A673 (cell line): ENCODE data around the gene PRSS8.

Experiments used
- EZH2 ChIP-seq: fragments of 200-600 bp; sonication (generic); IDR thresholded peaks from 2 replicates; pipeline ENCODE4 v1.6.1; 2017; ENCODE audit warnings: borderline replicate concordance, low read depth, mild to moderate bottlenecking, mixed read lengths, antibody characterized with exemption, low read length; ENCODE audit not compliant: poor library complexity, severe bottlenecking
- TF ChIP-seq, protein P1 (sequence below): fragments of 300-800, 200-600 bp; sonication (generic); conservative IDR thresholded peaks from 2 replicates; pipeline ENCODE4 v1.5.1; 2017; ENCODE audit warnings: low read depth, mild to moderate bottlenecking, antibody characterized with exemption, low read length, moderate library complexity, mixed read lengths

- TF ChIP-seq, protein P1, sequence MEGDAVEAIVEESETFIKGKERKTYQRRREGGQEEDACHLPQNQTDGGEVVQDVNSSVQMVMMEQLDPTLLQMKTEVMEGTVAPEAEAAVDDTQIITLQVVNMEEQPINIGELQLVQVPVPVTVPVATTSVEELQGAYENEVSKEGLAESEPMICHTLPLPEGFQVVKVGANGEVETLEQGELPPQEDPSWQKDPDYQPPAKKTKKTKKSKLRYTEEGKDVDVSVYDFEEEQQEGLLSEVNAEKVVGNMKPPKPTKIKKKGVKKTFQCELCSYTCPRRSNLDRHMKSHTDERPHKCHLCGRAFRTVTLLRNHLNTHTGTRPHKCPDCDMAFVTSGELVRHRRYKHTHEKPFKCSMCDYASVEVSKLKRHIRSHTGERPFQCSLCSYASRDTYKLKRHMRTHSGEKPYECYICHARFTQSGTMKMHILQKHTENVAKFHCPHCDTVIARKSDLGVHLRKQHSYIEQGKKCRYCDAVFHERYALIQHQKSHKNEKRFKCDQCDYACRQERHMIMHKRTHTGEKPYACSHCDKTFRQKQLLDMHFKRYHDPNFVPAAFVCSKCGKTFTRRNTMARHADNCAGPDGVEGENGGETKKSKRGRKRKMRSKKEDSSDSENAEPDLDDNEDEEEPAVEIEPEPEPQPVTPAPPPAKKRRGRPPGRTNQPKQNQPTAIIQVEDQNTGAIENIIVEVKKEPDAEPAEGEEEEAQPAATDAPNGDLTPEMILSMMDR = no peak
- TF ChIP-seq EZH2 = no peak
These were observed 23.6 kb downstream of the PRSS8 start for GRCh38 chr16:31111881-31112466.
